ENCODE results near the gene FBLIM1. TPM values are rescaled to one million over a fixed set of nuclear protein-coding genes. Genes with fewer than 3 reads are reported as not detected.

The FBLIM1 gene, protein sequence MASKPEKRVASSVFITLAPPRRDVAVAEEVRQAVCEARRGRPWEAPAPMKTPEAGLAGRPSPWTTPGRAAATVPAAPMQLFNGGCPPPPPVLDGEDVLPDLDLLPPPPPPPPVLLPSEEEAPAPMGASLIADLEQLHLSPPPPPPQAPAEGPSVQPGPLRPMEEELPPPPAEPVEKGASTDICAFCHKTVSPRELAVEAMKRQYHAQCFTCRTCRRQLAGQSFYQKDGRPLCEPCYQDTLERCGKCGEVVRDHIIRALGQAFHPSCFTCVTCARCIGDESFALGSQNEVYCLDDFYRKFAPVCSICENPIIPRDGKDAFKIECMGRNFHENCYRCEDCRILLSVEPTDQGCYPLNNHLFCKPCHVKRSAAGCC
- 100 to 1,000 TPM; 140 to 411 (median 311) TPM for total RNA-seq

DNA sequence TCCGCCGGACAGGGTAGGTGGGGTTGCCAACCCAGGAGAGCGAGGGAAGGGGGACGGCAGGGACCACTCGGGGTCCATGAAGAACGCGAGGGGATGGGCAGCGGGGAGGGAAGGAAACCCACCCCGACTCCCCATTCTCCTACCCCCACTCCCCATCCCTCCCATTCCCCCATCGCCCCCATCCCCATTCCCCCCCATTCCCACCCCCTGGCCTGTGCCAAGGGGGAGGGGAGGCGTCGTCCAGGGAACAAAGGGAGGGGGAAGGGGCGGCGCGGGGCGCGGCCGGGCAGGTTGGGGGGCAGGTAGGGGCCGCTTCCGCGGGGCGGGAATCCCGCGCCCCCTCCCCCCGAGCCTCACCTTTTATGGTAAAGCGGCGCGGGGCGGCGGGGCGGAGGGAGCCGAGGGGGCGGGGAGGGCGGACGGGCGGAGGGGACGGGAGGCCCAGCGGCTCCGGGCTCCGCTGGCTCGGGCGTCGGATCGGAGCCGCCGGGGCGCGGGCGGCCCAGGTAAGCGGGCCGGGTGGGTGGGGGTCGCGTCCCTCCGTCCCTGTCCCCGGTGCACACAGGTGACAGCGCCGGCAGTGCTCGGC lies at the start of gene FBLIM1:
Gene FBLIM1, plus strand, starts transcription at position 453 of the 589 bp plus-strand sequence. CDS start 6,189 bp downstream, outside the sequence.
- in situ Hi-C loops (cut with MboI; ENCODE audit: low pct_ligation_motif_present in 1 of 4, low pct_unique_long_range_greater_than_20kb in 1 of 4, low sequenced_read_pairs in 3 of 4) (no loop called here), intact Hi-C loops (cut with DNase I; ENCODE audit: low total_unique reads) (no loop called here)
- WGBS, 2 donors (ENCODE audit: low coverage in 1 of 2) = 7% methylated on average over 10 of the region's 58 CpGs; no CpG with 5 or more reads in 1 of the 2 donors
- Histone ChIP-seq H3K27me3 (peaks cover 20% of the 10 kb centered on the region), H3K4me3 (peak within 1 kb of the TSS; percentile 32 to 84 (median 76)), H3K9me3 (no peaks in the 10 kb centered on the region), H3K36me3 (no peaks in the 10 kb centered on the region), H3K4me1 (peaks cover 3 to 78% (median 42%) of the 10 kb centered on the region in 4 donors), H3K27ac (peak within 1 kb of the TSS; percentile 71 to 87 (median 85))
- TF ChIP-seq, protein P1, sequence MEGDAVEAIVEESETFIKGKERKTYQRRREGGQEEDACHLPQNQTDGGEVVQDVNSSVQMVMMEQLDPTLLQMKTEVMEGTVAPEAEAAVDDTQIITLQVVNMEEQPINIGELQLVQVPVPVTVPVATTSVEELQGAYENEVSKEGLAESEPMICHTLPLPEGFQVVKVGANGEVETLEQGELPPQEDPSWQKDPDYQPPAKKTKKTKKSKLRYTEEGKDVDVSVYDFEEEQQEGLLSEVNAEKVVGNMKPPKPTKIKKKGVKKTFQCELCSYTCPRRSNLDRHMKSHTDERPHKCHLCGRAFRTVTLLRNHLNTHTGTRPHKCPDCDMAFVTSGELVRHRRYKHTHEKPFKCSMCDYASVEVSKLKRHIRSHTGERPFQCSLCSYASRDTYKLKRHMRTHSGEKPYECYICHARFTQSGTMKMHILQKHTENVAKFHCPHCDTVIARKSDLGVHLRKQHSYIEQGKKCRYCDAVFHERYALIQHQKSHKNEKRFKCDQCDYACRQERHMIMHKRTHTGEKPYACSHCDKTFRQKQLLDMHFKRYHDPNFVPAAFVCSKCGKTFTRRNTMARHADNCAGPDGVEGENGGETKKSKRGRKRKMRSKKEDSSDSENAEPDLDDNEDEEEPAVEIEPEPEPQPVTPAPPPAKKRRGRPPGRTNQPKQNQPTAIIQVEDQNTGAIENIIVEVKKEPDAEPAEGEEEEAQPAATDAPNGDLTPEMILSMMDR (IDR thresholded peaks at IDR 0.05) = no peak
- no peak for TF ChIP-seq POLR2AphosphoS5 (IDR thresholded peaks at IDR 0.05)
- no peak for TF ChIP-seq POLR2A (IDR thresholded peaks at IDR 0.05)
- no peak for TF ChIP-seq EP300 (IDR thresholded peaks at IDR 0.05; ENCODE audit: low read depth)
- no peak for DNase-seq

DNA sequence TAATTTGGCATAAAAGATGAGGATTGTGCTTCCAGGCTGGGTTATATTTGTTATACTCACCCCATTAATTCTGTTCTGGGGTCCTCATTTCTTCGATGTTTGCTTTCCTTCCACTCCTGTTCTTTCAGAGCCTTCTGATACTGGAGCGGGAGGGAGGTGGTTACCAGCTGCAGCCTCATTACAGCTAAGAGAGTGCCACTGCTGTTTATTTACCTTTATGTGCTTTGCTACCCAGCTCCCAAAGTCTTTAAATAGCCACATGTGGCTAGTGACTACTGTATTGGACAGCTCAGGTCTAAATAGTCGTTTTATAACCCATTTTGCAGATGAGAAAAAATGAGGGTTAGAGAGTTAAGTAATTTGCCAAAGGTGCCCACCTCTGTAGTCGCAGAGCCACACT lies 49.4 kb upstream of the FBLIM1 start:
- in situ Hi-C loops (cut with MboI; ENCODE audit: low pct_ligation_motif_present in 1 of 4, low pct_unique_long_range_greater_than_20kb in 1 of 4, low sequenced_read_pairs in 3 of 4) (no loop called here), intact Hi-C loops (cut with DNase I; ENCODE audit: low total_unique reads) (no loop called here)
- WGBS, 2 donors (ENCODE audit: low coverage in 1 of 2) = 92 to 100% methylated on average over 1 to 4 of the region's 4 CpGs
- peaks cover 3 to 25% (median 4%) of the 10 kb centered on the region in 4 donors for H3K4me1 ChIP-seq
- no peaks in the 10 kb centered on the region for H3K36me3 ChIP-seq
- no peak for TF ChIP-seq EP300 (IDR thresholded peaks at IDR 0.05; ENCODE audit: low read depth)
- TF ChIP-seq, protein P1 (IDR thresholded peaks at IDR 0.05) = no peak
- TF ChIP-seq POLR2AphosphoS5 (IDR thresholded peaks at IDR 0.05) = no peak
- TF ChIP-seq POLR2A (IDR thresholded peaks at IDR 0.05) = no peak
- DNase-seq = no peak
- no peaks in the 10 kb centered on the region for H3K9me3 ChIP-seq
- no peak overlapping the region for H3K27ac ChIP-seq
- H3K27me3 ChIP-seq = no peaks in the 10 kb centered on the region
- no peak overlapping the region for H3K4me3 ChIP-seq

DNA sequence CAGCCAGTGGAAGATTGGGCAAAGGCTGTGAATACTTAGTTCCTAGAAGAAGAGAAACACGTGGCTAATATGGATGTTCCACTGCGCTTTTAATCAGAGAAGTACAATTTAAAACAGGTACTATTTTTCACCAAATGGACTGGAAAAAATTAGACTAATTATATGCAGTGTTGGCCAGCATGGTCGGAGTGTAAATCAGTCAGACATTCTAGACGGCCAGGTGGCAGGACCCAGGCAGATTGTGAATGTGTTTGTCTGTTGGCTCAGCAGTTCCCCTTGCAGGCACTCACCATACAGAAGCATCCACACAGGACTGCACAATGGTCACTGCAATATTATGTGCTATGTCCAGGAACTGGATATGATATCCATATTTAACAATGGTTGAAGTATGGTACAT lies 46.4 kb upstream of the FBLIM1 start:
- TF ChIP-seq POLR2A (IDR thresholded peaks at IDR 0.05) = no peak
- TF ChIP-seq, protein P1 (IDR thresholded peaks at IDR 0.05) = no peak
- no peak for TF ChIP-seq POLR2AphosphoS5 (IDR thresholded peaks at IDR 0.05)
- no peak for TF ChIP-seq EP300 (IDR thresholded peaks at IDR 0.05; ENCODE audit: low read depth)
- no peak for DNase-seq
- no peak overlapping the region for H3K27ac ChIP-seq
- H3K9me3 ChIP-seq = no peaks in the 10 kb centered on the region
- peaks cover 0 to 10% (median 1%) of the 10 kb centered on the region in 4 donors for H3K36me3 ChIP-seq
- no peak overlapping the region for H3K4me3 ChIP-seq
- H3K27me3 ChIP-seq = no peaks in the 10 kb centered on the region
- 71% methylated on average over 2 to 4 of the region's 4 CpGs for WGBS, 2 donors (ENCODE audit: low coverage in 1 of 2)
- in situ Hi-C loops (cut with MboI; ENCODE audit: low pct_ligation_motif_present in 1 of 4, low pct_unique_long_range_greater_than_20kb in 1 of 4, low sequenced_read_pairs in 3 of 4) (no loop called here), intact Hi-C loops (cut with DNase I; ENCODE audit: low total_unique reads) (no loop called here)
- H3K4me1 ChIP-seq = peaks cover 0 to 24% (median 8%) of the 10 kb centered on the region in 4 donors

DNA sequence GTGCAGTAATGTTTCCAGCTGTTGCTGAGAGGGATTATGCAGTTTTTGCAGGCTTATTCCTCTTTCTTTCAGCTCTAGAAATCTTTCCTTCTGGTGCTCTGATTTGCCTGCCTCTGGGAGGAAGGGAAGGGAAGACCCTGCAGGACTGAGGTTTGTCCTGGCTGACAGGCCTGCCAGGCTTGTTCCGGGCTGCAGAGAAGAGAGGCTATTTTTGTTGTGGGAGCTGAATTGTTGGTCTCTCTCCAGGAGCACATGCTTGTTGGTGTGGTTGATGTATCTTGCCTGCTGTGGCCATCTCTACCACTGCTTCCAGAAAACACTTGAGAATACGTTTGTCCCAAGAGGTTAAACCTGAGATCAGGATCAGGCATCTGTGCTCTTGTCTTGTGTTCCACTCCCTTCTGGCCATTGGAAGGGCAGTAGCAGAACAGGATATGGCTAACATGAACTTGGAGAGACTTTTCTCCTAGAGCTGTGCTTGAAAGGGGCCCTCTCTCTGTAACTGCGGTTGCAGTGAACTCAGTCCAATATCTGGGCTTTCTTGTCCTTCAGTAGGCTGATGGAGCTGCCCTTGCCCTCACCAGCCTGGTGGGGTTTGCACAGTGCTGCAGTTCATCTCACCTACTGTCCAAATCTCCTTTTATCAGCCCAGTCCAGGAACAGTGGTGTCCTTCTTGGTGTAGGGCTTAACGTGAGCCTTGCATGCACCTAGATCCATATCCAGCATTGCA lies 44.0 kb upstream of the FBLIM1 start:
- H3K4me3 ChIP-seq = no peak overlapping the region
- no peak for DNase-seq
- H3K9me3 ChIP-seq = no peaks in the 10 kb centered on the region
- H3K36me3 ChIP-seq = peaks cover 0 to 27% (median 4%) of the 10 kb centered on the region in 4 donors
- TF ChIP-seq POLR2AphosphoS5 (IDR thresholded peaks at IDR 0.05) = peak in 1 of 3 donors; percentile 19
- TF ChIP-seq EP300 (IDR thresholded peaks at IDR 0.05; ENCODE audit: low read depth) = no peak
- in situ Hi-C loops (cut with MboI; ENCODE audit: low pct_ligation_motif_present in 1 of 4, low pct_unique_long_range_greater_than_20kb in 1 of 4, low sequenced_read_pairs in 3 of 4) (no loop called here), intact Hi-C loops (cut with DNase I; ENCODE audit: low total_unique reads) (no loop called here)
- peak overlapping the region; percentile 1 to 74 (median 5) for H3K27ac ChIP-seq
- WGBS, 2 donors (ENCODE audit: low coverage in 1 of 2) = 66% methylated on average over 3 of the region's 4 CpGs; no CpG with 5 or more reads in 1 of the 2 donors
- peaks cover 0 to 23% (median 8%) of the 10 kb centered on the region in 4 donors for H3K4me1 ChIP-seq
- H3K27me3 ChIP-seq = no peaks in the 10 kb centered on the region
